ENCODE measurements around the gene BUB3.
A peak's percentile ranks its signal among the peaks of the same experiment; 100 is the strongest.
"Not testable (repeated sequence)": the region's sequence is repeated elsewhere in the genome, so short reads cannot be mapped to it uniquely, and the experiment has no call there.

Gene BUB3

DNA sequence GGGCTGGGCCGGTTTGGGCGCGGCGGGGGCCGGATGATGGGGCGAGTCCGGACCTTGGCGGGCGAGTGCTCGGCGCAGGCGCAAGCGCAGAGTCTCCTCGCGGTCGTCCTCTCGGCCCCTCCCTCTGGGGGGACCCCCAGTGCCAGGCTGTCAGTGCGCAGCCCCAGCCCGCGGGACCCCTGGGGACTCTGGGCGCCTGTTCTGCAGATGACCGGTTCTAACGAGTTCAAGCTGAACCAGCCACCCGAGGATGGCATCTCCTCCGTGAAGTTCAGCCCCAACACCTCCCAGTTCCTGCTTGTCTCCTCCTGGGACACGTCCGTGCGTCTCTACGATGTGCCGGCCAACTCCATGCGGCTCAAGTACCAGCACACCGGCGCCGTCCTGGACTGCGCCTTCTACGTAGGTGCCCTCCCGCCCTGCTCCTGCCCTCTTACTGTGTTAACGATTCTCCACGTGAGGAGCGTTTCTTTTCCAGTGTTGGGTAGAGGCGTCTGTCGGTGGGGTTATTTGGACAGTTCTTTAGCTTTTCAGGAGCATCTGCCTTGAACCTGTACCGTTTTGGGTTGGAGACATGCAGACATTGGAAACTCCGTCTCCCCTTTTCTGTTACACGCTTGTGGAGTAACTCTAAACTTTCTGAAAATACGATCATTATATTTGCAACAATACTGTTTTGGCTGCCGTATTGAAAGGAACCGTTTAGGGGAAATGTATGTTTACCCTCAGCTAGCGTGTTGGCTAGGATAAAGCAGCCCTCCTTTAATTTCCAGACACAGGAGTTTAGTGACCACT lies 706 bp downstream of the BUB3 start:
- DNase-seq, result peak; percentile 20

DNA sequence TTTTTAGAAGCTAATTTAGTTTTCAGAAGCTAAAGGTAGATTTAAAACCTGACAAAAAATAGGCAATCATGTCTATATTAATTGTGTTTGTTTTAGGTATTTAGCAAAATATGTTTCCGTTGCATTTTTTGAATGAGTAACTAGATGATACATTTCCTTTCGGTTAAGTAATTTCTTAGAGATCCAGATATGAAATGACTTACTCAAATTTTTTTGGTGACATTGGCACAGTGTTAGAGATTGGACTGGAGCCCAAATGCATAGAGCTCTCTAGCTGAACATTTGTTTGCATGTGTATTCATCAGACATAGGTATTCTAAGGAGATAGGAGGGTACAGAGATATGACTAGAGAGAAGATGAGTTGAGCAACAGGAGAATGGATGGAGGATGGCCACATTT lies 1.9 kb downstream of the BUB3 start:
- DNase-seq, result no peak

DNA sequence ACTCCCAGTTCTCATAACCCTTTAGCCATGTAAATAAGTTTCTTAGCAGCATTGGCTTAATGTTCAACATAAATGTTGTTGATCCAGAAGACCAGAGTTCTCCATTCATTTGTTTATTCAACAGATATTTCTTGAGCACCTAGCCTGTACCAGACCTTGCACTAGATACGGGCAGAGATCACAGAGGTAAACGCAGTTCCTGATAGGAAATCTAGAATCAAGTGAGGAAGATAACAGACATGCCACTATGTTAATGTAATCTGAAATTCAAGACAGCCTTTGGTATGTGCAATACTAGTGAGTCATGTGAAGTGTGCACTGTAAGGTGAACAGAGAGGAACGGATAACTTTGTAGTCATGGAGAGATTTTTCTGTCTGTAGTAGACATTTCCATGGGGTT lies 3.0 kb downstream of the BUB3 start:
- no peak for DNase-seq

DNA sequence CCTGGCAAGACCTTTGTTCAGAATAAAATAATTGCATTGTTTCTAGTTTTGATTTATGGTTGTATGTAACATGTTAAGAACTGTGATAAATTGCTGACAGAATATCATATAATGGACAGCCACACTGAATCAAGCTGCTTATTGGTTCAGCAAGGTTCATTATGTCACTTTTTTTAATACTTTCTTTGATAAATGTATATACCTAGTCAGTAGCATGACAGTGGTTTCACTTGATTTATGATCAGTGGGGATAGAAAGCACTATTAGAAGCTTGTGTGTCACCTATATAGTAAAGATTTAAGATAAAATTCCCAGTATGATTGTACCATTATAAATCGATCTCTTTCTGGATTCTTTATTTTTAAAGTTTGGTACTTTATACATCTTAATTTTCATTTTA lies 4.5 kb downstream of the BUB3 start:
- no peak for DNase-seq

DNA sequence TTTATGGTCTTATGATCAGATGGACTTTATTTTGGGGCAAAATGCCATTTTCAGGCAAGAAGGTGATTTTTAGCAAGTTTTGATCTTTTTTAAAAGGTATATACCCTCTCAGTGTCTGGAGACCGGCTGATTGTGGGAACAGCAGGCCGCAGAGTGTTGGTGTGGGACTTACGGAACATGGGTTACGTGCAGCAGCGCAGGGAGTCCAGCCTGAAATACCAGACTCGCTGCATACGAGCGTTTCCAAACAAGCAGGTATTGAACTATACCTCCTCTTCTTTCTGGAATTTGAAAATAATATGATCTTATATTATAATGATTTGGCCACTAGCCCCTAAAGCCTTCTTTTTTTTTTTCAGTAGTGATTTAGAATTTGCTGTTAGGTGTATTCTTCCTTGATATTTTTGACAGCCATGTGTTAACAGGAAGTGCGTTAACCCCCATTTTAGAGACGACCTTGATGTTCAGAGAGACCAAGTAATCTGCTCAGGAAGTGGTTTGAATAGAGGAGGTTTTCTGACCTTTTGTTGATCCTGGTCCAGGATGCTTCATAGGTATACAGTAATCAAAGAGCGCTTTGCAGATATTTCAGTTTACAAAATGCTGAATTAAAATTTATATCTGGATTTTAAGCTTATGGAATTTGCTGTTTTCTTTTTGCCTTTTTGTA lies 6.2 kb downstream of the BUB3 start:
- no peak for DNase-seq

DNA sequence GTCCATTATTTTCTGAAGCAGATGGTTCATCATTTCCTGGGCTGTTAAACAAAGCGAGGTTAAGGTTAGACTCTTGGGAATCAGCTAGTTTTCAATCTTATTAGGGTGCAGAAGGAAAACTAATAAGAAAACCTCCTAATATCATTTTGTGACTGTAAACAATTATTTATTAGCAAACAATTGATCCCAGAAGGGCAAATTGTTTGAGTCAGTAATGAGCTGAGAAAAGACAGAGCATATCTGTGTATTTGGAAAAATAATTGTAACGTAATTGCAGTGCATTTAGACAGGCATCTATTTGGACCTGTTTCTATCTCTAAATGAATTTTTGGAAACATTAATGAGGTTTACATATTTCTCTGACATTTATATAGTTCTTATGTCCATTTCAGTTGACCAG lies 10.1 kb downstream of the BUB3 start:
- DNase-seq, result no peak

DNA sequence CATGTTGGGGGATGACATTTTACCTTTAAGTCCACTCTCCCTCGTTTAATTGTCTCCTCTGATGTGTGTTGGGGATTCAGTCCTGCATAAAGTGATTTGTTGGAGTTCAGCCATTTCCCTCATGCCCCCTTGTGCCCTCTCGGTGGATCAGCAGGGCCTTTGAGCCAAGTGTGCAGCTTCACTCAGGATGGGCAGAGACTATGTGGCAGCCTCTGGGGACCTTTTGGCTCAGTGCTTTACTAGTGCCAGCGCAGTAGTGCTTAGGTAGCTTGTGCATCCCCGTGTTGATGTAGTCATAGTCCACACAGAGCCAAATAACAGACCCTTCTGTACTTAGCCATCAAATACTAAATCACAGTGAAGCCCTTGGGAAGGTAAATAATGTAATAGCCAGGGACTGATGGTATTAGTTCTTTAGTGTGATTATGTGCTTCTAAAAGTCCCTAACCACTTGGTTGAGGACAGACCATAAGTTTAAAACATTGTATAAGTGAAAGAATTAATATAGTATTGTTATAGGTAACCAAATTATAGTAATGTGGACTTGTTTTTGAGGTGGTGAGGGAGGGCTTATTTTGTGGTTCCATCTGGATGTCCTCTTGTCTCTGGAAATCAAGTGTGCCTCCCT lies 11.4 kb downstream of the BUB3 start:
- DNase-seq, result no peak

DNA sequence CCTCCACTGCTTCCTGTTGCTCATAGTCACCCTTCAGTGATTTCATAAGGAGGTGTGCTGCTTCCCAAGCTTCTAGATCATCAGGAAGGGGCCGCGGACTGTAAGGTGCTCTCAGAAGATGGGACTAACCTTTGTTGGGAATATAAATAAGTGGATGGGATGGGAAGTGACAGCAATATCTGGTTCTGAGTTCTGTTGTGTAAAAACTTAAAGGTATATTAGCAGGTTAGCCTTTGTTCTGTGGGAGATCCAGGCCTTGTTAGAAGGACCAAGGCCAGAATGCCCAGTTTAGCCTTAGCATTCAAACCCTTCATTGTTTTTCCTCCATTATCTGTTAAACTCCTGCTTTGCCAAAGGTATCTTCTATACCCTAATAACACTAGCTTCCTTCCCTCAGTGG lies 12.4 kb downstream of the BUB3 start:
- DNase-seq, result peak; percentile 8

DNA sequence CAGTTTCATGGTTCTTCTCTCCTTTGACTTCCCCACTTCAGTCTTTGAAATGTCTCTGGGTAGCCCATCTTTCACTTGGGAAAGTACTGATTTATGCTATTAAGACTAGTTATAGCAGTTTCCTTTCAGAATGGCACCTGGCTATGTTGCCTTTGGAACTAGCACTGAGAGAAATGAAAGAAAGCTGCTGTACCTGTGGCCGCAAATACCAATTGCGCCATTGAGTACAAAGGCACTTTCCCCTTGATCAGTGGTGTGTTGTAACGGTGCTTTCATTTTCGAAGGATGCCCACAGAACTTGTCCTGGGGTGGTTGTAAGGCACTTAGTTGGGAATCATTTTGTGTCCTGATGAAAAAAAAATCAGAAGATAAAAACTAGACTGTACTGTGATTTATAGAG lies 16.8 kb downstream of the BUB3 start:
- no peak for DNase-seq

DNA sequence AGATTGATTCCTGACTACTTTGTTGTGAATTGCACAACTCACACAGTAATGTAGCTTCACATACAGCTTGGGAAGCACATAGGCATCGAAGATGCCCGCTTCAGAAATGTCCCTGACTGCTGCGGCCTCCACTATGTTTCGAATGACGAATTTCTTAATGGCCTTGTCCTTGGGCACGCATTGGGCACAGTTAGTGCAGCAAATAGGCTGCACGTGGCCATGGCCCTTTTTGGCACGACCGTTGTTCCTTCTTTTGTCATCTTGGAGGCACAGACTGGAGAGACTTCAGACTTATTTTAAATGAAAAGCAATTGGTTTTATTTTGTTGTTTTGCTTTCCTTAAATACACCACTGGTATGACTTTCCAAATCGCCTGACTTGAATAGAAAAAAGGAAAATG lies 17.4 kb downstream of the BUB3 start:
- not testable (repeated sequence) for DNase-seq

DNA sequence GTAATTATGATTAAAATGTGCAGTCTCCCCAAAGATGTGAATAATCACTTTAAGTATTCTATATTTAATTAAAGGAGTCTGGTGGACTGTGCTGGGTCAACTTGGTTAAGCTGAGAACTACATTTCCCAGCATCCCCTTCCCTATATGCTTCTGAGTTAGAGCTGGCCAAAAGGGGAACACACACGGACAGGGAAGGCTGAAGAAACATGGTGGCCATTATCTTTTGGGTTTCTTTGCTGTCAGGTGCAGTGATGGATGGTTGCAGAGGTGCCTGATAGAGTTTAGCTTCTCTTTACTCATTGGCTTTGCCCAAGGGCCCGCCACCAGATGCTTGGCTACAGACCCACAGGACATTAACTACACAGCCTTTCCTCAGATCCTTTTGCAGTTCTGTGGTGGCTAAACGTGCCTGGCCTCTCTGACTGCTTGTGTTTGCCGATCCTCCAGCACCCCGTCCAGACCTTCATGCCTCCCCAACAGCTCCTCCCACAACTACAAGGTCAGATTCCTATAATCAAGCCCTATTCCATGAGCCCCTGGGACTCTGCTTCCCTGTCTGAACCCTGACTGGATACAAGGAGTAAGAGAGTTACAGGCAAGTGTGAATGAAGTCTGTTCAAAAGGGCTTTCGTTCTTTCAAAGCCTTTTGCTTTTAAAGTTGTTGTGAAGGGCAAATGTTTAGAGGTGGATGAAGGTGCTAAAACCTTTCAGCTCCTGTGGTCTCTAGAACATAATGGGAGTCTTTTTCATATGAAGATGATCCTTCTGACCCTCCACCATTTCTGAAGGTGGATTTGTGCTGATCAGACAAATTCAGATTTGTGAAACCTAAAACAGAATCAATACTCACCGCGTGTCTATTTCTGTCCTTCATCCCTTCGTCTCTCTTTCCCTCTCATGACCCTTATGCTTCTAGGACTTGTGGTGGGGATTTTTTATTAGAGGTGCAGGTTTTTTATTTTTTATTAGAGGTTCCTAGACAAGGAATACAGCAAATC lies 21.5 kb downstream of the BUB3 start:
- no peak for DNase-seq

DNA sequence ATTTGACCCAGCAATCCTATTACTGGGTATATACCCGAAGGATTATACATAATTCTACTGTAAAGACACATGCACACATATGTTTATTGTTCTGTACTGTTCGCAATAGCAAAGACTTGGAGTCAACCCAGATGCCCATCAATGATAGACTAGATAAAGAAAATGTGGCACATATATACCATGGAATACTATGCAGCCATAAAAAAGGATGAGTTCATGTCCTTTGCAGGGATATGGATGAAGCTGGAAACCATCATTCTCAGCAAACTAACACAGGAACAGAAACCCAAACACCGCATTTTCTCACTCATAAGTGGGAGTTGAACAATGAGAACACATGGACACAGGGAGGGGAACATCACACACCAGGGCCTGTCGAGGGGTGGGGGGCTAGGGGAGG lies 24.2 kb downstream of the BUB3 start:
- not testable (repeated sequence) for DNase-seq

DNA sequence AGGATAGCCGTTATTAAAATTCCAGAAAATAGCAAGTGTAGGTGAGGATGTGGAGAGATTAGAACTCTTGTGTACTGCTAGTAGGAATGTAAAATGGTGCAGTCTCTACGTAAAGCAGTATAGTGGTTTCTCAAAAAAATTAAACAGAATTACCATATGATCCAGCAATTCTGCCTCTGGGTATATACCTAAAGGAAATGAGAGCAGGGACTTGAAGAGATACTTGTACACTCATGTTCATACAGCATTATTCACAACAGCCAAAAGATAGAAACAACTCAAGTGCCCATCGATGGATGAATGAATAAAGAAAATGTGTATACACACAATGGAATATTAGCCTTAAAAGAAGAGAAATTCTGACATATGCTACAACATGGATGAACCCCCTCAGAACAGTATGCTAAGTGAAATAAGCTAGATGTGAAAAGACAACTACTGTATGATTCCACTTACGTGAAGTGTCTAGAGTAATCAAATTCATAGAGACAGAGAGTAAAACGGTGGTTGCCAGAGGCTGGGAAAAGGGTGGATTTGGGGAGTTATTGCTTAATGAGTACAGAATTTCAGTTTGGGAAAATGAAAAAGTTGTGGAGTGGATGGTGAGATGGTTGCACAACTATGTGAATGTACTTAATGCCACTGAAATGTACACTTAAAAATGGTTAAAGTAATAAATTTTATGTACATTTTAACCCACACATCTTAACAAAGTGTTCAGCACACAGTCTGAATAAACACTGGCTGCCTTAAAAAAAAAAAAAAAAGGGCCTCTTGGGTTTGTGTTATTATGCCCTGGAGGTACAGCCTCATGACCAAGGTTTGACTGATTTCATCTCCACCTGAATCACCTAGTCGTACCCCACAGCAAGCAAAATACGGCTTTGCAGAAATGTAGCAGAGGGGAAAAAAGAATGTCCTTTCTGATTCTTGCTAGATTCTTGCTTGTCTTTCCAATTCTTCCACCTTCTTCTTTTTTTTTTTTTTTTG lies 26.2 kb downstream of the BUB3 start:
- DNase-seq, result no peak

DNA sequence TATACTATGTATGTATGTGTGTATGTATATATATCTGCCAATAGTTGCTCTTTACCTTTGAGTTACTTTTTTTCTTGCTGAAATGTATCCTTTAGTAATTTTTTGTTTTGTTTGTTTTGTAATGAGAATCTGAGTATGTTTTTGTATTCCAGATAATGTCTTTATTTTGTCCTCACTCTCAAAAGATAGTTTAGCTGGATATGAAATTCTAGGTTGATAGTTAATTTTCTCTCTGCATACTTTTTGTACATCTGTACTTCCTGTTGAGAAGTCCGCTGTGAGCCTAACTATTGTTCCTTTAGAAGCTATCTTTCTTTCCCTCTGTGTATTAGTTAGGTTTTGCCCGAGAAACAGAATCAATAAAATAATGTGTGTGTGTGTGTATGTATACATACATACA lies 29.5 kb downstream of the BUB3 start:
- no peak for DNase-seq

DNA sequence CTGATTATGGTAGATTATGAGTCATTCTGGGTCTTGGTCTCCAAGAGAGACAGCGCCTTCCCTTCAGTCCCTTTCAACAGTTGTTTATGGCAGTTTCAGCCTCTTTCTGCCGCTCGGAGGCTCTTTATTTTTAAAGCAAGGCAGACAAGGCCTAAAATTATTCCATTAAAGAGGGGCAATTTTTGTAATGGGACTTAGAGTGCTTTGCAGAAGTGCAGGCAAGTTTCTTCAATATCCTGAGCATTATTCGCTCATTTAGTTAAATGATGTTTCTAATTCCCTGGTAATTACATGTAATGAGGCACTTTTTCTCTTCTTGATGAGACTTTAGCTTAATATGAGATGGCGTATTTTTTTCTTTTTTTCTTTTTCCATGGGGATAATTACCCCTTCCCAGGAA lies 33.6 kb downstream of the BUB3 start:
- DNase-seq, result no peak

DNA sequence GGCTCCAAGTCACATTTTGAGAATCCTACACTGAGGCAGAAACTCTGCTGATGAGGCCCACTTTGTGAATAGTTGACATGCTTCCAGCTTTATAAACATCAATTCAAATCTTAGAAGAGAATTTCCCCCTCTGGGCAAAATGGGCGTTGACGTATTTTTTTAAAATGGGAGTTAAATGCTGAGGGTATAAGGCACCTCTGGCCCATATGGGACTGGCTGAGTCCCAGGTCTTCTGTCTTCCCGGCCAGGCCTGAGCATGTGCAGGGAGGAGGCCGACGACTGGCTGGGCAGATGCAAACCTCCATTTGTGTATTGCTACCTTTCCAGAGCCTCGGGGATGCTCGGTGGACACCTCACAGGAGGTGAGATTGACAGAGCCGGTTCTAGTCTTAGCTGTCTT lies 37.7 kb downstream of the BUB3 start:
- no peak for DNase-seq

DNA sequence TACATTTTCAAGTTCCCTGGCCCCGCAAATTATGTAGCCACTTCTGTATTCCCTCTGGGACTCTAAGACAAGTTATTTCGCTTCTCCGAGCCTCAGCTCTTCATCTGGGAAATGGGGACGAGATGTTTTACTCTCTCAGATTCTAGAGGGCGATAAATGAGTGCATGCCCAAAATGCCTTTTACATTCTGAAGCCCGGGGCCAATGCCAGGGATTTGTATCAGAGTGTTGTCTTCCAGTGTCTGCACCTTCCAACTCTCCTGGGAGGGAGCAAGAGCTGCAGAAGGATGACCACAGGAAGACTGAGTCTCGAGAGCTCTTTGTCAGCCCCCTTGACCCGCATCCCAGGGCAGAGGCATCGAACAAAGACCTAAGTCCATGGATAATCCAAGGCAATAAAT lies 39.9 kb downstream of the BUB3 start:
- DNase-seq, result no peak

DNA sequence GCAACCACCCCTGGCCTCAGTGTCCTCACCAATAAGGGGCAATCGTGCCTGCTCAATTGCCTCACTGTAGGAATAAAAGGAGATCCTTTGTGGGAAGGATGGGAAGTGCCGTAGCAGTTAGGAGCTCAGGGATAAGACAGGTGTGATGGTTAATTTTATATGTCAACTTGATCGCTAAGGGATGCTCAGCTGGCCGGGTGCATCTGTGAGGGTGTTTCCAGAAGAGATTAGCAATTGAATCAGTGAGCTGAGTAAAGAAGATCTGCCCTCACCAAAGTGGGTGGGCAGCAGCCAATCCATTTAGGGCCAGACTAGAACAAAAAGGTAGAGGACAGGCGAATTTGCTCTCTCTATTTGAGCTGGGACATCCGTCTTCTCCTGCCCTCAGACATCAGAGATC lies 46.3 kb downstream of the BUB3 start:
- DNase-seq, result no peak

DNA sequence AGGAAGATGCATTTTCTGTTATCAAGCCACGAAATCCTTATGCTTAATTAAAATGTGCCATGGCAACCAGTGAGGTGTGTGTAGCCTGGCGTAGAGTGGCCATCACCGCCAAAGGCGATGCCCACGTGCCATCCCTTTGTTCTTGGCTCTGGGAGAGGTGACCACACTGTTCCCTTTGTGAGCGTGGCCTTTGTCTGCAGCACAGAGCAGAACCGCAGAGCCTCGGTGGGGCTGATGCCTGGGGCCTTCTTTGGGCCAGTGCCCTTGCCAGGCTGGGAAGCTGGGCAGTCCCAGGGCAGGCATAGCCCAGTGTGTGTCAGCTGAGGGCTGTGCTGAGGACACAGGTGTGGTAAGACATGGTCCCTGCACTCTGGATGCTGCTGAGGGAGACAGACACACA lies 48.3 kb downstream of the BUB3 start:
- DNase-seq, result no peak

DNA sequence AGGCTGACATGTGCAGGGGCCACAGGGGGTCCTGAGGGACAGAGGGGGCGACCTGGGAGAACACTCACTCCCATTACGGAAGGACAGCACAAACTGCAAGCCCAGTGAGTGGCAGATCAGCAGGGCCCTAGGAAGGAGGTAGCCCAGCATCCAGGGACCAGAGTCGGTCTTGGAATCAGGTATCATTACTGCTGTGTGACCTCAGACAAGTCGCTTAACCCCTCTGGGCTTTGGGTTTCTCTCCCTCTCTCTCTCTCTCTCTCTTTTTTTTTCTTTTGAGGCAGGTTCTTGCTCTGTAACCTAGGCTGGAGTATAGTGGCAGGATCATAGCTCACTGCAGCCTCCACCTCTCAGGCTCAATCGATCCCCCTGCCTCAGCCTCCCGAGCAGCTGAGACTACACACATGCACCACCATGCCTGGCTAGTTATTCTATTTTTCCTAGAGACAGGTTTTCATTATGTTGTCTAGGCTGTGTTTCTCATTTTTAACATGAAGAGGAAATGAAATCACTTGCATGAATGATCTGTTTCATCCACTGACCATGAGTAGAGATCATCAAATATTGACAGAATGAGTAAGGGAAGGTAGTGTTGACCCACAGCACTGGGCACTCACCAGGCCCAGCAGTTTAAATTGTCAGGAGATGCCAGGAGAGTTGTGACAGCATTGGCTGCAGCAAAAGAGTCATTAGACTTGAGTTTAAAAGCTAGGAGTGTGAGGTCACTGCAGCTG lies 49.4 kb downstream of the BUB3 start:
- DNase-seq, result peak; percentile 48

DNA sequence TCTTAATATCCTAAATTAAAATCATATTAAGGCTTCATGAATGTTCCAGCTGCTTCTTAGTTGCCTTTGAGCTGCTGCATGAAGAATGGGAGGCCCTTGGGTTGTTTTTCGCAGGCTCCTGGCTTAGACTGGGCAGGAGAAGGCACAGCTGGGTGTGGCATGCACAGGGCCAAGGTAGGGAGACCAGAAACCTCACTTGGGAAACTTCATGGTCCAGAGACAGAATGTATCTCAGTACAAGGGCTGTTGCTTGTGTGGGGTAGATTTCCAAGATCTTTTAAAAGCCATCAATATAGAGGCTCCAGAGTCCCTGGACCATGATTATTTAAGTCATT lies 49.9 kb downstream of the BUB3 start:
- DNase-seq, result no peak
